Ishikawa (cell line): ENCODE results near the gene CDK11B.

Experiments used
- CEBPB ChIP-seq: IDR thresholded peaks from 2 replicates; pipeline ENCODE4 v1.6.1; 2012
- CREB1 ChIP-seq: IDR thresholded peaks from 2 replicates; pipeline ENCODE4 v1.6.1; 2012; ENCODE audit warnings: low read depth
- EGR1 ChIP-seq: IDR thresholded peaks from 2 replicates; pipeline ENCODE4 v1.6.1; 2012
- EP300 ChIP-seq: IDR thresholded peaks from 2 replicates; pipeline ENCODE4 v1.6.1; 2012; ENCODE audit warnings: borderline replicate concordance
- MAX ChIP-seq: IDR thresholded peaks from 2 replicates; pipeline ENCODE4 v1.6.1; 2012
- NFIC ChIP-seq: IDR thresholded peaks from 2 replicates; pipeline ENCODE4 v1.6.1; 2012
- RAD21 ChIP-seq: IDR thresholded peaks from 2 replicates; pipeline ENCODE4 v1.6.1; 2012; ENCODE audit warnings: low read depth
- REST ChIP-seq: IDR thresholded peaks from 2 replicates; pipeline ENCODE4 v1.6.1; 2012; ENCODE audit warnings: low read depth, mild to moderate bottlenecking
- TAF1 ChIP-seq: IDR thresholded peaks from 2 replicates; pipeline ENCODE4 v1.6.1; 2012; ENCODE audit warnings: low read depth, mild to moderate bottlenecking
- TCF12 ChIP-seq: IDR thresholded peaks from 2 replicates; pipeline ENCODE4 v1.6.1; 2012; ENCODE audit warnings: low read depth
- TEAD4 ChIP-seq: IDR thresholded peaks from 2 replicates; pipeline ENCODE4 v1.6.1; 2012
- USF1 ChIP-seq: IDR thresholded peaks from 2 replicates; pipeline ENCODE4 v1.6.1; 2012
- YY1 ChIP-seq: IDR thresholded peaks from 2 replicates; pipeline ENCODE4 v1.6.1; 2012; ENCODE audit warnings: low read depth

GRCh38 chr1:1625404-1625775 is 33.4 kb downstream of the CDK11B start:
- TF ChIP-seq TCF12 (no peak), REST (no peak), RAD21 (no peak), CEBPB (no peak), NFIC (no peak), EP300 (no peak), USF1 (no peak), CREB1 (no peak), YY1 (no peak), MAX (no peak), TAF1 (no peak), EGR1 (no peak), TEAD4 (no peak)
